ENCODE data around the gene AQP1.

Gene AQP1

DNA sequence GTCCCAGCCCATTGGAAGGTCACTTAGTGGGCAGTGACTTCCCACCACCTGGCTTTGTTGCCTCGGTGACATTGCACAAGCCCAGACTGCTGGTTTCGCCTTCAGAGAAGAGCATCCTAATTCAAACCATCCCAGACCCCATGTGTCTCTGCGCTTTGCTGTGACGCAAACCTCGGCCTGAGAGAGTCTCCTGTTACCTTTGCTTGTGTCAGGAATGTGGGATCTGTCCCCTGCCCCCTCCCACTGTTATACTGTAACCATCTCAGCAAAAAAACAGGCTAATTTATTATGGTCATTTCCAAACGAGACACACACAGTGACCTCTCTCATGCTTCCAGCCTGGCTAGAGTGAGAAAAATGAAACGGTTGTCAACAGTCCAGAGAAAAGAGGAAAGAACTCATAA, 25.0 kb upstream of the AQP1 start:
- DNase-seq = no peak

DNA sequence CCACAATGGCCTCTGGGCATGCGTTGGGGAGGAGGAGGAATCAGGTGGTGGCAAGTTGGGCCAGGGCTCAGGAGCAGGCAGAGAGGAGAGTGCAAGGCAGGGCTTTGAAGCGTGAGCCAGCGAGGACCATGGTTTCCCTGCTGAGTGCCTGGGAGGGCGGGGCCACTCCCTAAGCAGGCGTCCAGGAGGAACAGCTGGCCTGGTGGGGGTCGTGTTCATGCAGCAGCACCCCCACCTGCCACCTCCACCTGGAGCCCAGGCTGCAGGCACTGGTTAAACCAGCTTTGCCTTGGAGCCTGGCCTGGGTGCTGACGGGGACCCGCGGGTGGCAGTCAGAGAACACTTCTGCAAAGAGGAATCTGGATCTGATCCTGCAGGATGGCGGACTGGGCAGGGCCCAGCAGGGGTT, 24.2 kb upstream of the AQP1 start:
- DNase-seq = no peak

DNA sequence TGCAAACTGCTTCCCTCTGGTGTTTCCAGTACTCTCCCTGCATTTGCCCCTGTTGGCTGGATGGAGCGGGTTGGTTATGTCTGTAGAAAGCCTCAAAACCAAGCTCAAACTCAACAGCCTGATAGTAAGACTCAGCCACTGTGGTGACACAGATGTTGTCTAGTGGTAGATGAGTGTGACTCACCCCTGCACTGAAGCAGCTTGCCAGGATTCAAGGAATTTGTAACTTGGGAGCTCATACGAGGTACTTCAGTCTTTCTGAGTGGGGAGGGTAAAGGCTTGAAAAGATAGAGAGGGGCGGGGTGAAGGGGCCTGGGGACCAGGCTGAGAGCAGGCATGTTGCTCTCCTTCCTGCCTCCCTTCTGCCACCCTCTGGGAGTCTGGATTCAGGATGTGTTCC, 22.9 kb upstream of the AQP1 start:
- no peak for DNase-seq

GRCh38 chr7:30890226-30890625, 21.4 kb upstream of the AQP1 start:
- no peak for DNase-seq

DNA sequence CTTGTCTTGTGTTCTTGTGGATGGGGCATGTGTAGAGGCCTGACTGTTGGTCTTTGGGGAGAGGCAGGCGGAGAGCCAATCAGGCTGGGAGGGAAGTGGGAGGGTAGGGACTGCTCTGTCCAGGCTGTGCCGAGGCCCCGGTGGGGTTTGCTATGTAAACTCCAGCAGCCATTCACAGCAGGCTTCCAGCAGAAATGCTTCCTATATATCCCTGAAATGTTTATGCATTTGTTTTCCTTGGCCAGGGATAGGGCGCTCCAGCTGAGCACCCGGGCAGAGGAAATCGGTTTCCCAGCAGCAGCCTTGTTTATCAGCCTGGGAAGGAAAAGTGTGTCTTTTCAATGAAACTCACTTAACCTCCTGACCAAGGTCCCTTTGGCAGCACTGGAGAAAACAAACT, 18.3 kb upstream of the AQP1 start:
- no peak for DNase-seq

DNA sequence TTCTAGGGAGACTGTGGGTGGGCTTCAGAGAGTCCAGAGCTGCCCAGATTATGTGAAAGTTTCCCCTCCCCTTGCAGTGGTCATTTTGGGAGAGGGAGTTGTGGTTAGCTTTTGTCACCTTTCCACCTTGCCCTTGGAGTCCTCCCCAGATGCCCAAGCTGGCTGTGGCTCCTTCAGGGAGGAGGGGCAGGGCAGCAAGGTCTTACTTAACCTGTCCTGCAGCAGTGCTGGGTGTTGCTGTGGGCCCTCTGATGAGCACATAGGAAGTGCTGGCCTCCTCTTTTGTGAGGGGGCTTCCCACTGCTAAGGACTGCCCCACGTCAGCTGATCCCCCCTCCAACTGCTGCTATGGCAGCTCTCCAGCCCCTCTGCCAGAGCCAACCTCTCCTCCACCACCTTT, 17.6 kb upstream of the AQP1 start:
- no peak for DNase-seq

DNA sequence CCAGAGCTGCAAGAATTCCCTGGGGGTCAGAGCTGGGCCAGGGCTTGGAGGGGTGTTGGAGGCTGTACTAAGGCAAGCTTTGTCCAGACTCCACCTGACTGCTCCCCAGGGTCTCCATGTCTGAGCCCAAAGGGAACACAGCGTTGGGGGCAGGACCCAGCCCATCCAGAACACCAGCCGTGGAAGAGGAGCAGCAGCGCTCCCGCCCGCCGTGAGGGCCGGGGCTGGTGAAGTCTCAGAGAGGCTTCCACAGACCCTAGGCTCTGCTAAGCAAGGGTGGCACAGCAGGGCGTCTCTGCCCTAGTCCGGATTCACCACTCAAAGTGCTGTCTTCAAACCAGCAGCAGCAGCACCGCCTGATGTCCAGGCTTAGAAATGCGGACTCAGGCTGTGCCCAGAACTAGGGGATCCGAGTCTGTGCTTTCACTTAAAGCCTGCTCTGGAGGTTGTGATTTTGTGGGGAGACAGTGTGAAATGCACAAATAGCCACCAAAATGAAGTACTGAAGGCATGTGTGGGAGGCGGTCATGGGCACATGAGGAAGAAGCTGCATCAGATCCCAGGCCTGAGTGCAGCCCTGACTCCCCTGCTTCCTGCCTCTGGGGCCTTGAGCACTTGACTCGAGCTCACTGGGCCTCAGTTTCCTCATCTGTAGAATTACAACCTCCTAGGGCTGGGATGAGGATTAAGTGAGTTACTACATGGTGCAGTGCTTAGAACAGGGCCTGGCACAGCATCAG, 16.6 kb upstream of the AQP1 start:
- no peak for DNase-seq

DNA sequence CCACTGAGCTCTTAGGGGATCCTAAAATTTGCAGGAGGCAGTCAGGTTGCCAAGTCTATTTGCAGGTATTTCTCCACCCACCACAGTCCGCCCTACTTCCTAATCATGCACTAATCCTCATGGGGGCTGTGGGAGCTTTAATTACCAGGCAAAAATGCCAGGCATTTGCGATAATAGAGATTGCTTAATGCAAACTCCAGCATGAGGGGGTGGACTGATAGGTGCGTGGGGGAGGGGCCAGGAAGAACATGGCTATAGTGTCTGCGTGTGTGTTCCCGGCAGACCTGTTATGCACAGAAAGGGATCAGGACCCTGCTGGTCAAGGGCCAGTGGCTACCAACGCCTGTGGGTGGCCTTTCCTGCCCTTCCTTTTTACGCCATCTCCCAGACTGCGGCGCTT, 15.6 kb upstream of the AQP1 start:
- DNase-seq = no peak

DNA sequence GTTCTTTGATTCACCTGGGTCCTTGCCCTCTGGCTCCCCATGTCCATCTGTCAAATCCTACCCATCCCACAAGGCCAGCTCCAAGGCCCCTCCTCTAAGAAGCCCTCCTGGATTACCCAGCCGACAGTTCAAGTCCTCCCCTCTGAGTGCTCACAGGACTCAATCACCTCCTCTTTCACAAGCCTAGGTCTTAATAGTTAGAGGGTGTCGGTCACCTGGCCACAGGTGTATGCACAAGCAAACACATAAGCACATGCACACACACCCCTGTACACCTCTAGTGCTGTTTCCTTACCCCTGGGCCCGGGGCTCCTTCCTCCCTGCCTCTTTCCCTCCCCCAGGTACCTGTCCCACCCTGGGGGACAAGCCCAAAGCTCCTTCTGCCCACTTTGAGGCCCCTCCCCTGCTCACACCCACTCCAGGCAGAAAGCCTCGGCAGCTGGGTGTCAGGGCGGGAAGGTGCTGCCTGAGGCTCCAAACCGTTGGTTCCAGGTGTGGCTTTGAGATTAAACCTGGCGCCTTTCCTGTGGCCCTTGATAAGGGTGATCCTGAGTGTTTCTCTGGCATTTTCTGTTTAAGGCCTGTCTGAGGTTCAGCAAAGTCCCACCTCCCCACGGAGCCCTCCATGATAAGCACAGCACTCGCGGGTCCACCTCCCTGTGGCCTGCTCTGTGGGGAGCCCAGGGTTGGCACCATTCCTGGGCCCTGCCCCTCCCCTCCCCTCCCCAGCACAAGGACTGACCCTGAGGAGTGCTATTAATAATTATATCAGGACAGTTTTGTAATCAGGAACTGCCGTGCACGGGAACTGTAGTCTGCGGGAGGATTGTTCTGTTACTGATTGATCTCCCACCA, 14.6 kb upstream of the AQP1 start:
- DNase-seq = no peak

- DNase-seq = no peak
Observed at GRCh38 chr7:30897770-30898169, 13.9 kb upstream of the AQP1 start.

GRCh38 chr7:30898411-30898810, 13.2 kb upstream of the AQP1 start:
- no peak for DNase-seq

- DNase-seq = no peak
Observed at GRCh38 chr7:30899066-30899465, 12.6 kb upstream of the AQP1 start.

DNA sequence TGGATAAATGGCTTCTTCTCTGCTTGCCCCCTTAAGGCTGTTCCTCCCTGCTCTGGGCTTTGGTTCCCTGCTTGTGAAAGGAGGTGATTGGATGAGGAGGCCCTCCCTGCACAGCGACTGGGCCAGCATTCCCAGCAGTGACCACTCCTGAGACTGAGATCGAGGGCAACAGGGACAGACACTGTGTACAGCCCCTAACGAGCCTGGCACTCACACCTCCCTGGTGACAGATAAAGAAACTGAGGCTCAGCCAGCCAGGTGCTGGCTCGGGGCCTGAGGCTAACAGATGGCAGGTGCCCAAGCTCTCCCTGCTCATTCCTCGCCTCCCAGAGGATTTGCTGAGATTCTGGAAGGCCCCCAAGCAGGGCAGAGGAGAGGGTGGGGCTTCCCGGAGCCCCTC, 12.0 kb upstream of the AQP1 start:
- no peak for DNase-seq

GRCh38 chr7:30900053-30900452, 11.6 kb upstream of the AQP1 start:
- no peak for DNase-seq

GRCh38 chr7:30900803-30901362, 10.8 kb upstream of the AQP1 start:
- DNase-seq = no peak

DNA sequence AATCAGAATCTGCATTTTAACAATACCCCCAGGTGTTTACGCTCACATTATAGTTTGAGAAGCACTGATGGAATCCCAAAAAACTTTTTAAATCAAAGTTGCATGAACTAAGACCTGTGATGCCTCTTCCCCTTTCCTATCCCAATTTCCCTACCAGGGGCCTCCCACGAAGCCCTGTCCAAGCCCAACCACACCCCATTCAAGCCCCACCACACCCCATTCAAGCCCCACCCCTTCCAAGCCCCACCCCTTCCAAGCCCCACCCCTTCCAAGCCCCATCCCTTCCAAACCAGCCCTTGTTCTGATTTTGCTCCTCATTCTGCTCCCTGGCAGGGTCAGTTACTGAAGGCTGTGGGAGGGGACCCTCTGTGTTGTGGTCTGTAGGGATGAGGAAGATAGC, 9.8 kb upstream of the AQP1 start:
- DNase-seq = no peak

- DNase-seq = no peak
Observed at GRCh38 chr7:30902466-30902865, 9.2 kb upstream of the AQP1 start.

DNA sequence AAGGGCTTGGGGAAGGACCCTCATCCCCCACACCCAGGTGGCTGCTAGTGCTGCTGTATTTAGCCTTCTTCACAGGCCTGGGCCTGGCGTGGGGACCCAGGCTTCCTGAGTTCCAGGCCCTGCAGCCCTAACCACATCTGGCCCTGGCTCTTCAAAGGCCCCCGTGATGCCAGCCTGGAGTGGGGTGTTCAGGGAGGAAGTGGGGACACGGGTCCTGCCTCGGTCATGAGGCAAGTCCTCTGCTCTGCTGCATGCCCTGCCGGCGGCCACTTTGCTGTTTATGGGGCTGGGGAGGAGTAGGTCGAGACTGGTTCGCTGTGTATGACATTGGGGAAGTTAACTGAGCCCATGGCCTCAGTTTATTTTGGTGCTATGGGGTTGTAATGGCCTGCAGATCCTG, 8.5 kb upstream of the AQP1 start:
- DNase-seq = no peak

DNA sequence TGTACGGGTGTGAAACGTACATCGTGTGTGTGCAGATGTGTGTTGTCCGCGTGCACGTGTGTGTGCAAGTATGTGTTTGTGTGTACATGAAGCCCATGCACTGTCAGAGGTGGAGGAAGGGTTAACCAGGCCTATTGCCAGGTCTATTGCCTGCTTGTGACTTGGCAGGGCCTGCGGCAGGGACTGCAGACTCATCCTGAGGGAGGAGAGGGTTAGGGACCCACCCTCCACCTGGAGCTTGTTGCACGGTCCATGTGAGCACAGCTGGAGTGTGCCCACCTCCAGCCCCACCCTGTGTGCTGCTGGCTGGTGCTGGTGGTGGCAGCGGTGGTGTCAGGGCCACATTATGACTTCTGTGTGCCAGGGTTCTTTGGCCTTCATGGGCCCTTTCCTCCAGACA, 7.1 kb upstream of the AQP1 start:
- DNase-seq = no peak

GRCh38 chr7:30905078-30906012, 6.3 kb upstream of the AQP1 start:
- no peak for DNase-seq

DNA sequence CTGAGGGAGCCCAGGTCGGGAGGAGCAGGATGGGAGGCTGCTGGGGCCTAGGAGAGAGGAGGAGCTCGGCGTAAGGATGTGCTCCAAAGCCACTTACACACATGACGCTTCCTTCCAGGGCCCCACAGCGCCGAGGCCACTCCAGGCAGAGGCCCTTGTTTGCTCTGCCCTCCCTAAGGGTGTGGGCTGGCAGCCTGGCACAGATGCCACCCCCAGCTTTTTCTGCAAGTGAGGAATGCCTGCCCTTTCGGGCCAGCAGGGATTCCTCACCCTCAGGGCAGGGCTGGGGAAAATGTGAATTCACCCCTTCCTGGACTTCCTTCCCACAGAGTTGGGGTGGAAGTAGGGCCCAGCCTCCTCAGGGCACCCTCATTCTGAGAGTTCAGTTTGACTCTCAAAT, 5.6 kb upstream of the AQP1 start:
- DNase-seq = no peak

GRCh38 chr7:30906515-30907240, 5.0 kb upstream of the AQP1 start:
- DNase-seq = no peak

All from CD4-positive, alpha-beta T cell treated with Interleukin-15 for 1 hour (primary cell).